Kidney tubule cell (primary cell): ENCODE data around the gene ABO.
"Not testable (repeated sequence)": the region's sequence is repeated elsewhere in the genome, so short reads cannot be mapped to it uniquely, and the experiment has no call there.

Experiments used
- DNase-seq: peaks from one replicate; pipeline ENCODE4 v3.0.0-alpha.2; 2018; ENCODE audit warnings: low spot score

The ABO gene

GRCh38 chr9:133224762-133225161, 50.2 kb downstream of the ABO start:
- no peak for DNase-seq

DNA sequence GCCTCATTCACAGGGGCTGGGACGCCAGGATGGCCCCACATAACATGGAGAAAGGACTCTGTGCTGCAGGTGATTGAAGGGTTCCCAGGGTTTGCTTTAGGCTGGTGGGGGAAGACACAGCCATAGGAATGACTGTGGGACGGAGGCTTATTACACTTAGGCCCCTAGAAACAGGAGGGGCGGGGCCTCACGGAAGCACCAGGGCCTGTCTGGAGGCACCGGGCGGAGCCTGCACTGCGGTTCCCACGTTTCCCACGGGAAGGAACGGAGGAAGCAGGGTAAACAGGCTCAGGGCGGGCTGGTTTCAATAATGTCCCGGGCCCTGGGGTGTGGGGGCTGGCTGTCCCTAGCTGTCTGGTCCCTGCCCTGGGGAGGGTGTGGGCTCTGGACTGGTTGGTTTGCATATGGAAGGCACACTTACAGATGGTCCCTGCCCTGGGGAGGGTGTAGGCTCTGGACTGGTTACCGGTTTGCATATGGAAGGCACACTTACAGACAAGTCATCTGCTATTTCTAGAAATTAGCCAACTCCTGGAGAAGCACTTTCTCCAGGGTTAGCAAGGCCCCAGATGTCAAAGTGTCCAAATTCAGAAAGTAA, 51.7 kb downstream of the ABO start:
- DNase-seq = not testable (repeated sequence)

- not testable (repeated sequence) for DNase-seq
These were observed 53.0 kb downstream of the ABO start for GRCh38 chr9:133221994-133222393.

- DNase-seq = no peak
These were observed 53.7 kb downstream of the ABO start for GRCh38 chr9:133221177-133221809.

- DNase-seq = not testable (repeated sequence)
These were observed 56.7 kb downstream of the ABO start for GRCh38 chr9:133218049-133218975.

GRCh38 chr9:133217333-133217988, 57.5 kb downstream of the ABO start:
- DNase-seq = not testable (repeated sequence)

GRCh38 chr9:133214276-133214675, 60.7 kb downstream of the ABO start:
- peak; percentile 74 for DNase-seq

DNA sequence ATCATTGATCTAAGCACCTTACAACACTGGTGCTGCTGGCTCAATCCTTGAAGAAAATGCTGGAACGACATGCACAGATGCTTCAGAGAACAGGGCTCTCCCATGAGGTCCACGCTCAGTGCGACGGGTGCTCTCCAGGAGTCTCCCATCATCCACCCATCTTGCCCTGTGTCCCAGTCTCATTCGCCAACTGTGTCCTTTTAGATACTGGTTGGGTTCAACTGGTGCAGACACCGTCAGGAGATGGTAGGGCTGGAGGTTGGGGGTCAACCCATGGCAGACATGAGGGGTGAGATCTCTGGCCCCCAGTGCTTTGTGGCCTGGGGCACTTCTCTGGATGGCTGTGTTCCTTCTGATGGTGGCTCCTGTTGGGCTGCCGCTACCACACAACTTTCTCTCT, 64.4 kb downstream of the ABO start:
- no peak for DNase-seq

DNA sequence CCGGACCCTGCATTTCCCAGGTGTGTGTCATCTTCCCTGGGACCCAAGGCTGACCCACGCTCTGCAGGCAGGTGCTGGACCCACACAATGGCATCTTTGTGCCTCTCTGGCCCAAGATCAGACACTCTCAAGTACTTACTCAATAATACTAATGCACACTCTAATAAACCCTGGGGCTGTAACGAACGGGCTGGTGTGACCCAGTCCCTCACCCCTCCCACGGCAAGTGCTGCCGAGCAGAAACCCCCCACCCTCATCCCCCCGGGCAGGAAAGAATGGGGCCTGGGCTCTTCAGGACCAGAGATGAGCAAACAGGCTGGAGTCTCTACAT, 64.8 kb downstream of the ABO start:
- DNase-seq = peak; percentile 55

GRCh38 chr9:133209327-133210201, 65.4 kb downstream of the ABO start:
- DNase-seq = not testable (repeated sequence)

DNA sequence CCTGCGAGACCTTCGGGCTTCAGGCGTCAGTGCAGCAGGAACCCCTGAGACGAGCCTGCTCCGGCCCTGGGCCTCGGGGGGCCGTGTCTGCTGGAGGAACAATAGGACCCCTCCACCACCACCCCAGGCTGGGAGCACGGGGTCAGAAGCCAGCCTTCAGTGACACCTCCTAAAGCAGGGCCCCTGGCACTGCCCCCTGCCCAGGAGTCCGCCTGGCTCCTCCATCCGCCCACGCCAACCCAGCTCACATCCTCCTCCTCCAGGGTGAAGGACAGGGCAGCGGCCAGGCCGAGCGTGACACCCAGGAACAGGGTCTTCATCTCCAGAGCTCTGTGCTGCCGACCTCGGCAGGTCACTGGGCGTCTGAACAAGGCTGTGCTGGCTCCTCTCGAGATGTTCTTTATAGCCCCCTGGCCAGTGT, 66.1 kb downstream of the ABO start, which contains the start of gene OBP2B:
Gene OBP2B (minus strand): TSS at position 371 of the 421 bp plus-strand sequence. CDS start 51 bp downstream, at position 320.
- DNase-seq = not testable (repeated sequence)

GRCh38 chr9:133208171-133208879, 66.7 kb downstream of the ABO start:
- not testable (repeated sequence) for DNase-seq

- DNase-seq = no peak
These were observed 67.3 kb downstream of the ABO start for GRCh38 chr9:133207540-133208170.

GRCh38 chr9:133207021-133207531, 67.9 kb downstream of the ABO start:
- DNase-seq = no peak

- DNase-seq = no peak
These were observed 68.7 kb downstream of the ABO start for GRCh38 chr9:133205996-133206931.

GRCh38 chr9:133205481-133205887, 69.5 kb downstream of the ABO start:
- DNase-seq = not testable (repeated sequence)
